Muscle layer of colon (tissue), 2 donors: Measurements from ENCODE around the gene TRRAP.

Experiments
- H3K27ac ChIP-seq: one replicate; pipeline ENCODE4 v1.7.0; 2013; ENCODE audit warnings: low read depth, mild to moderate bottlenecking, low read length, moderate library complexity
- H3K27me3 ChIP-seq, 2 donors: one replicate each; pipeline ENCODE4 v1.7.0; 2013; ENCODE audit warnings: low read length in 2 of 2, mild to moderate bottlenecking in 2 of 2; ENCODE audit not compliant: insufficient read depth in 2 of 2, control insufficient read depth in 1 of 2
- H3K36me3 ChIP-seq: one replicate; pipeline ENCODE4 v1.7.0; 2013; ENCODE audit warnings: mild to moderate bottlenecking, low read length; ENCODE audit not compliant: insufficient read depth
- H3K4me1 ChIP-seq: one replicate; pipeline ENCODE4 v1.7.0; 2013; ENCODE audit warnings: mild to moderate bottlenecking, low read length; ENCODE audit not compliant: insufficient read depth
- H3K4me3 ChIP-seq, 2 donors: one replicate each; pipeline ENCODE4 v1.7.0; 2013; ENCODE audit warnings: low read length in 2 of 2, low read depth in 1 of 2, mild to moderate bottlenecking in 1 of 2, moderate library complexity in 1 of 2
- H3K9ac ChIP-seq: one replicate; pipeline ENCODE4 v1.7.0; 2013; ENCODE audit warnings: low read length
- H3K9me3 ChIP-seq: one replicate; pipeline ENCODE4 v1.7.0; 2013; ENCODE audit warnings: mild to moderate bottlenecking, low read length
- donor health status: abdominal sarcoma.
- donor health status: Adenocarcinoma of cecum.

TRRAP gene

GRCh38 chr7:98993024-98993897, 114.9 kb downstream of the TRRAP start:
- H3K4me1 ChIP-seq, result no peaks in the 10 kb centered on the region
- no peak overlapping the region for H3K27ac ChIP-seq
- H3K4me3 ChIP-seq, result no peak overlapping the region
- no peaks in the 10 kb centered on the region for H3K9me3 ChIP-seq
- H3K9ac ChIP-seq, result no peak overlapping the region
- H3K36me3 ChIP-seq, result peaks cover 70% of the 10 kb centered on the region
- no peaks in the 10 kb centered on the region for H3K27me3 ChIP-seq

GRCh38 chr7:98994046-98994944, 116.0 kb downstream of the TRRAP start:
- peaks cover 67% of the 10 kb centered on the region for H3K36me3 ChIP-seq
- H3K27me3 ChIP-seq, result no peaks in the 10 kb centered on the region
- no peaks in the 10 kb centered on the region for H3K9me3 ChIP-seq
- H3K27ac ChIP-seq, result no peak overlapping the region
- no peak overlapping the region for H3K4me3 ChIP-seq
- no peaks in the 10 kb centered on the region for H3K4me1 ChIP-seq
- no peak overlapping the region for H3K9ac ChIP-seq

GRCh38 chr7:98995111-98995510, 116.8 kb downstream of the TRRAP start:
- Histone ChIP-seq H3K27ac (no peak overlapping the region), H3K36me3 (peaks cover 63% of the 10 kb centered on the region), H3K4me3 (no peak overlapping the region), H3K4me1 (no peaks in the 10 kb centered on the region), H3K27me3 (no peaks in the 10 kb centered on the region), H3K9ac (no peak overlapping the region), H3K9me3 (no peaks in the 10 kb centered on the region)

GRCh38 chr7:98995523-98996149, 117.3 kb downstream of the TRRAP start:
- Histone ChIP-seq H3K9ac (no peak overlapping the region), H3K27ac (no peak overlapping the region), H3K36me3 (peaks cover 69% of the 10 kb centered on the region), H3K4me3 (no peak overlapping the region), H3K4me1 (no peaks in the 10 kb centered on the region), H3K27me3 (no peaks in the 10 kb centered on the region), H3K9me3 (no peaks in the 10 kb centered on the region)

- Histone ChIP-seq H3K9me3 (no peaks in the 10 kb centered on the region), H3K27me3 (no peaks in the 10 kb centered on the region), H3K4me1 (no peaks in the 10 kb centered on the region), H3K27ac (no peak overlapping the region), H3K9ac (no peak overlapping the region), H3K36me3 (peaks cover 69% of the 10 kb centered on the region), H3K4me3 (no peak overlapping the region)
Measured at GRCh38 chr7:98996150-98996552, 117.8 kb downstream of the TRRAP start.

- Histone ChIP-seq H3K27me3 (no peaks in the 10 kb centered on the region), H3K4me1 (no peaks in the 10 kb centered on the region), H3K36me3 (peaks cover 60% of the 10 kb centered on the region), H3K27ac (no peak overlapping the region), H3K9me3 (no peaks in the 10 kb centered on the region), H3K4me3 (no peak overlapping the region), H3K9ac (no peak overlapping the region)
Measured at GRCh38 chr7:98997846-98998245, 119.5 kb downstream of the TRRAP start.

- Histone ChIP-seq H3K4me1 (no peaks in the 10 kb centered on the region), H3K36me3 (peaks cover 47% of the 10 kb centered on the region), H3K9ac (no peak overlapping the region), H3K27me3 (no peaks in the 10 kb centered on the region), H3K4me3 (no peak overlapping the region), H3K27ac (no peak overlapping the region), H3K9me3 (no peaks in the 10 kb centered on the region)
Measured at GRCh38 chr7:98998821-98999725, 120.7 kb downstream of the TRRAP start.

GRCh38 chr7:99000196-99000903, 122.0 kb downstream of the TRRAP start:
- no peak overlapping the region for H3K27ac ChIP-seq
- peaks cover 45% of the 10 kb centered on the region for H3K36me3 ChIP-seq
- no peaks in the 10 kb centered on the region for H3K27me3 ChIP-seq
- no peak overlapping the region for H3K4me3 ChIP-seq
- no peaks in the 10 kb centered on the region for H3K4me1 ChIP-seq
- no peak overlapping the region for H3K9ac ChIP-seq
- no peaks in the 10 kb centered on the region for H3K9me3 ChIP-seq

- H3K36me3 ChIP-seq, result peaks cover 45% of the 10 kb centered on the region
Measured at GRCh38 chr7:99000904-99001465, 122.7 kb downstream of the TRRAP start.

More at GRCh38 chr7:99000904-99001465, 122.7 kb downstream of the TRRAP start:
- Histone ChIP-seq H3K4me1 (no peaks in the 10 kb centered on the region), H3K27ac (no peak overlapping the region), H3K9me3 (no peaks in the 10 kb centered on the region), H3K4me3 (no peak overlapping the region), H3K27me3 (no peaks in the 10 kb centered on the region), H3K9ac (no peak overlapping the region)
